Central memory CD8-positive, alpha-beta T cell (primary cell): Measurements from ENCODE around the gene DROSHA.

Experiments
- ATAC-seq: fragments of 150-1000 bp; cut with Tn5 transposase; replicated peaks from 2 replicates; pipeline ENCODE4 v1.10.0; 2022; ENCODE audit warnings: mild to moderate bottlenecking, moderate FRiP score, moderate number of reproducible peaks; ENCODE audit not compliant: poor library complexity, severe bottlenecking; ENCODE audit errors: extremely low read depth
- DNase-seq, 2 donors: peaks; one replicate each; pipeline ENCODE4 v3.0.0; 2021; ENCODE audit warnings: low spot score in 2 of 2
- H3K27ac Mint-ChIP-seq: one replicate; pipeline ENCODE4 v1.8.0; 2022; ENCODE audit warnings: low read depth, mild to moderate bottlenecking, moderate library complexity, mixed read lengths
- H3K27me3 Mint-ChIP-seq: one replicate; pipeline ENCODE4 v1.8.0; 2022; ENCODE audit warnings: mixed read lengths
- H3K36me3 Mint-ChIP-seq: one replicate; pipeline ENCODE4 v1.8.0; 2022; ENCODE audit warnings: mild to moderate bottlenecking, moderate library complexity, mixed read lengths; ENCODE audit not compliant: insufficient read depth
- H3K4me1 Mint-ChIP-seq: one replicate; pipeline ENCODE4 v1.8.0; 2022; ENCODE audit warnings: mixed read lengths
- H3K4me3 Mint-ChIP-seq: one replicate; pipeline ENCODE4 v1.8.0; 2022; ENCODE audit warnings: mild to moderate bottlenecking, moderate library complexity, mixed read lengths
- H3K9me3 Mint-ChIP-seq: one replicate; pipeline ENCODE4 v1.8.0; 2022; ENCODE audit warnings: mixed read lengths

DROSHA gene

DNA sequence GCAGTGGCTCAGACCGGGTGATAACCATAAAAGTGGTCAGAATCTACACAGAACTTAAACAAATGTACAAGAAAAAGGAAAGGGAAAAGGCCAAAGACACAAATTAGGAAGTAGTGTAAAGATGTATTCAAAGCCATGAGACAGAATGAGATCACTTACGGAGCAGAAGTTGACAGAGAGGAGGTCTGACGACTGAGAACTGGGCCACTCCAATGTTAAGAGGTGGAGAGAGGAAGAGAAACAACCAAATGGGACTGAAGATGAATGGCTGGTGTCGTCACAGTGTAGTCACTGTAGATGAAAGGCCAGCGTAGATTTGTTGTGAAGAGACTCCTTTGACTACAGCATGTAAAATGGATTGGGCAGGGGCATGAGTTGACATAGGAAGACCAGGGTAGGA, 114.4 kb downstream of the DROSHA start:
- no peak overlapping the region for H3K4me3 Mint-ChIP-seq
- H3K36me3 Mint-ChIP-seq, result peaks cover 22% of the 10 kb centered on the region
- no peak overlapping the region for H3K27ac Mint-ChIP-seq
- no peaks in the 10 kb centered on the region for H3K9me3 Mint-ChIP-seq
- no peaks in the 10 kb centered on the region for H3K27me3 Mint-ChIP-seq
- ATAC-seq, result no peak
- DNase-seq, result no peak
- H3K4me1 Mint-ChIP-seq, result no peaks in the 10 kb centered on the region

DNA sequence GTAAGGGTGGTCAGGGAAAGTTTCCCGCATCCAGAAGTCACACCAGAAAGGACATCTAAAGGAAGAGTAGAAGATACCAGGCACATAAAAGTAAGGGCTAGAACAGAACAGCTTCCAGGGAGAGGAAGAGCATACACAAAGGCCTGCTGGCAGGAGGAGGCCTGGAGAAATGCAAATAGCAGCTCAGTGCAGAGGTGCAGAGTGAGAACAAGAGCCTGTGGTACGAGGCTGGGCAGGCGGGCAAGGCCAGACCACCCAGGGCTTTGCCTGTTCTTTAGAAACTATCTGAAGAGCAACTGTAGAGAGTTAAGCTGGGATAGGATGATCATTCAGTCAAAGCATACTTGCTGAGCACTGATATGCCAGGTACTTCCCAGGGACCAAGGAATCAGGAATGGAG, 115.3 kb downstream of the DROSHA start:
- Mint-ChIP-seq H3K4me1 (no peaks in the 10 kb centered on the region), H3K9me3 (no peaks in the 10 kb centered on the region), H3K4me3 (no peak overlapping the region)

DNA sequence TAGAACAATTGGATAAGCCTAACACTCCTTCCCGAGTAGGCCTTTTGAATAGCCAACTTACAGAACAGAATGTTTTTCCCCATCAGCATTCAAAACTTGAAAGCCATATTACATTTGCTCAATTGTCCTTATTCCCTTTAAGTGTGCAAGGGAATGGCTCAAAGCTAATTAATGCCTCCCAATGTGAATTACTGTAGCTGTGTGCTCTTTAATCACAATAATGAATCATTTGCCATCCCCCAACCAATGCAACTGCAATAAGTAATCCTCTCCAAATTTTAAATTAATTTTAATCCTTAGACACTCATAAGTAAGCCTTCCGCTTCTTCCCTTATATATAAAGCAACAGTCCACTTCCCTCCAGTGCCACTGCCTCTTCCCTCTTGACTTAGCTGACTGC, 115.9 kb downstream of the DROSHA start:
- H3K36me3 Mint-ChIP-seq, result peaks cover 14% of the 10 kb centered on the region
- ATAC-seq, result no peak
- H3K27ac Mint-ChIP-seq, result no peak overlapping the region
- no peak for DNase-seq
- no peaks in the 10 kb centered on the region for H3K27me3 Mint-ChIP-seq
- H3K9me3 Mint-ChIP-seq, result no peaks in the 10 kb centered on the region
- H3K4me1 Mint-ChIP-seq, result no peaks in the 10 kb centered on the region
- no peak overlapping the region for H3K4me3 Mint-ChIP-seq

More for the DNA sequence above, 115.3 kb downstream of the DROSHA start:
- Mint-ChIP-seq H3K27me3 (no peaks in the 10 kb centered on the region), H3K36me3 (peaks cover 18% of the 10 kb centered on the region), H3K27ac (no peak overlapping the region)
- DNase-seq (no peak), ATAC-seq (no peak)

DNA sequence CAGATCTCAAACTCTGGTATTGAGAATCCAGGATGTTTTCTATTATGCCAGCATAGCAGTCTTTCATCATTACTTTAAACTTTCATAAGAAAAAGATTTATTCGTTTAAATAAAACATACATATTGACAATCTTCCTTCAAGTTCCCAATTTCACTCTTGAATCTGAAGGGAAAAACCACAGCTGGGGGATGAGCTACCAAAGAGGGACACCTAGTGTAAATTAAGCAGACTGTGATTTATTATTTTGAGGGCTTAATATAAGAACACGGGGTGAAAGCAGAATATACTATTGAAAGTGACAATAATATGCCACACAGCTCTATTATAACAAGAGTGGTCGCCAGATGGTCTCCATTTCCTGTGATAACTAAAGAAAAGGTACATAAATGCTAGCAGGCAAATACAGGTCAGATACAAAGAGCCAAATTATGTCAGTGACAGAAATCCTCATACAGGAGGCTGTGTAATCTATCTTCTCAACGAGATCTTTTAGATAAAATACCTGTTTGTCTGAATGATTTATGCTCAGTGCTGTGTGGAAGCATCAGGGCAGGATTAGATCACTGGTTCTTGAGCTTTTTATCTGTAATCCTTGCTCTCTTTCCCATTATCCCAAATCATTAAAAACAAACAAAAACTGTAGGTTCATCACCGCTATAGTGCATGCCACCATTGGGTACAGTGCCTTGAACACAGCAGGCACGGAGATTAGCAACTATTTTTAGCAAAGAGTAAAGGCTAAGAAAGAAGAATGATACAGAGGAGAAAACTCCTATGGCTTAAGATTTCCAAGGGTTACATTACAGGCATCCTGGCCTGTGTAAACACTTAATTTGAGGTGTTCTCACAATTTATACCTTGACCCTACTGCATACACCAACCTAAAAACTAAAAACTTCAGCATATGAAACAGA, 116.6 kb downstream of the DROSHA start:
- H3K27me3 Mint-ChIP-seq, result no peaks in the 10 kb centered on the region
- no peak overlapping the region for H3K4me3 Mint-ChIP-seq
- DNase-seq (no peak), ATAC-seq (no peak)
- H3K36me3 Mint-ChIP-seq, result peaks cover 13% of the 10 kb centered on the region
- H3K4me1 Mint-ChIP-seq, result no peaks in the 10 kb centered on the region
- no peaks in the 10 kb centered on the region for H3K9me3 Mint-ChIP-seq
- H3K27ac Mint-ChIP-seq, result no peak overlapping the region

DNA sequence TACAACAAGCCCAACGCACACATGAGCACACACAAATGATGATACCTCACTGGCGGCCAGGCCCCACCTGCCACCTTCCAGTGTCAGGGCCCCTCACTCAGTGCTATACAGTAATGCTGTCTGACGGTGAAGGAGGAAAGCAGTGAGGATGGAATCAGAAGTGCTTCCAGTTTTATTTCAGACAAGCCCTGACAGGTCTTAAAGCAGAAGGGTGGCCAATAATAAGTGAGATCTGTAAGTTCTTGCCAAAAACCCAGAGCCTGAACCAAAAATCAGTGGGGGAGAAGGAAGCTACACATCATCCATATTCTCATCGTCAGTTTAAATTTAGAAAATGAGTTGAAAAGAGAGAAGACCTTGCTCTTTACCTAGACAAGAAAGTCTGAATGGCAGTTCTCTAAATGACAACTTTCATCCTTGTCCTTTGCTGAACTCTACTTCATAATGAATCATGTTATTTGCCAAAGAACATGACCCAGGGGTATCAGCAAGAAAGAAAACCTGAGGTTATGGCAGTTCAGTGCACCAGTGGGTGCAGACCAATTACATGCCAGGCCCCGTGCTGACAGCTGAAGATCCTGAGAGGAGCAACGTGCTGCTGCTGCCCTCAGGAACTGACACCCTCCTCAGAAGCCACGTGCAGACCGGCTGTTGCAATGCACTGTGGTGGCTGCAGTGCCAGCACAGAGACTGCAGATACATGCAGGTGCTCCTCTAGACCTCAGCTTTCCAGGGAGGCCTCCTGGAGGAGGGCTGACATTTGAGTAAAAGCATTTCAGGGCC, 118.7 kb downstream of the DROSHA start:
- no peaks in the 10 kb centered on the region for H3K27me3 Mint-ChIP-seq
- DNase-seq (no peak), ATAC-seq (no peak)
- H3K4me1 Mint-ChIP-seq, result no peaks in the 10 kb centered on the region
- H3K36me3 Mint-ChIP-seq, result peaks cover 25% of the 10 kb centered on the region
- H3K4me3 Mint-ChIP-seq, result no peak overlapping the region
- no peaks in the 10 kb centered on the region for H3K9me3 Mint-ChIP-seq
- no peak overlapping the region for H3K27ac Mint-ChIP-seq

DNA sequence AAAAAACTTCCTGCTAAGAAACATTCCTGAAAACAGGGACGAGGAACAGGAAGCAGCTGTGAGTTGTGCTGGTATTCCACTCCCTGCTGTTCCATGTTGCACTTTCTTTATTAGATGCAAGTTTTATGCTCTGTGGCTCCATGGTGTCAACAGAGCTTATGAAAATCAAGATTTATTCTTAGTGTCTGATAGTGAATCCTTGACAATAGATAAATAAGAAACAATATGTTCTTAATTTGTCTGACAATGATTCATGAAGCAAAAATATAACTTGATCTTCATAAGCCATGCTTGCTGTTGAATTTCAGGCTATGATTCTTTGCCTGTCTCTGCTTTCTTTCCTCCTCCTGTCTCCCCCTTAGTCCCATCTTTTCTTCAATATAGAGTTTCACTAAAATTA, 119.6 kb downstream of the DROSHA start:
- DNase-seq (no peak), ATAC-seq (no peak)
- Mint-ChIP-seq H3K27me3 (no peaks in the 10 kb centered on the region), H3K36me3 (peaks cover 30% of the 10 kb centered on the region), H3K4me1 (no peaks in the 10 kb centered on the region), H3K27ac (no peak overlapping the region), H3K4me3 (no peak overlapping the region), H3K9me3 (no peaks in the 10 kb centered on the region)

DNA sequence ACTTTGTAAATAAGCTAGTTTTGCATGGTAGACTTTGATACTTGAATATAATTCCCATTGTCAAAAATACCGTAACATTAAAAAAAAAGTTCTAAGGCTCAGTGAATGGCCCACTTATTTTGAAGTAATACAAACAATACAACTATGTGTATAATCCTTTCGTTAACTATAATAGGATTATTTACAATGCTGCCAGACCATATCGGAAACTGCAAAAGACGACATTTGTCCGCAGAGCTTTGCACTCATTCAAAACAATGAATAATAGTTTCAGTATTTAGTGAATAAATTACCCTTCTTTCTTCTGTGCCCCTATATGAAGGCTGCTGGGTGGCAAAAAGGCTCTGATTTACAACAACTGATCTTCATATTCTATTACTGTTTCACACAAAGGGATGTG, 121.8 kb downstream of the DROSHA start:
- Mint-ChIP-seq H3K27ac (no peak overlapping the region), H3K4me1 (no peaks in the 10 kb centered on the region), H3K27me3 (no peaks in the 10 kb centered on the region), H3K36me3 (peaks cover 36% of the 10 kb centered on the region), H3K9me3 (no peaks in the 10 kb centered on the region), H3K4me3 (no peak overlapping the region)
- no peak for DNase-seq
- no peak for ATAC-seq

DNA sequence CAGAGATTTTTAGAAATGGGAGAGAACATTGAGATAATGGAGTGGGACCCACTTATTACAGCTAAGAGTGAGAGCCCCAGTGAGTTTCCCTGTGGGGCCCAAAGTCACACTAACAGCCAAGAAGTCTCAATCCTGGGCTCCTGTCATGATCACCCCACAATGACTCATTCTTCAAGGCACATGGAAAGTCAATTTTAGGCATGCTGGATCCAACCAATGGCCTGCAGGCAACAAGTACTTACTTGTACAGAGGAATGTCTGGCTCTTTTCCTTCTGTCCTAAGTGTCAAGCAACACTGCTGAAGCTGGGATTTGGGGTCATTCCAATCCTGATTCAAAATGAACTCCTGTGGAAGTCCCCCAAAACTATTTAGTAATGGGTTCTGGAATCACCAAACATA, 123.1 kb downstream of the DROSHA start:
- Mint-ChIP-seq H3K36me3 (peaks cover 42% of the 10 kb centered on the region), H3K27me3 (no peaks in the 10 kb centered on the region), H3K9me3 (no peaks in the 10 kb centered on the region), H3K4me3 (no peak overlapping the region), H3K27ac (no peak overlapping the region), H3K4me1 (no peaks in the 10 kb centered on the region)
- no peak for DNase-seq
- ATAC-seq, result no peak

DNA sequence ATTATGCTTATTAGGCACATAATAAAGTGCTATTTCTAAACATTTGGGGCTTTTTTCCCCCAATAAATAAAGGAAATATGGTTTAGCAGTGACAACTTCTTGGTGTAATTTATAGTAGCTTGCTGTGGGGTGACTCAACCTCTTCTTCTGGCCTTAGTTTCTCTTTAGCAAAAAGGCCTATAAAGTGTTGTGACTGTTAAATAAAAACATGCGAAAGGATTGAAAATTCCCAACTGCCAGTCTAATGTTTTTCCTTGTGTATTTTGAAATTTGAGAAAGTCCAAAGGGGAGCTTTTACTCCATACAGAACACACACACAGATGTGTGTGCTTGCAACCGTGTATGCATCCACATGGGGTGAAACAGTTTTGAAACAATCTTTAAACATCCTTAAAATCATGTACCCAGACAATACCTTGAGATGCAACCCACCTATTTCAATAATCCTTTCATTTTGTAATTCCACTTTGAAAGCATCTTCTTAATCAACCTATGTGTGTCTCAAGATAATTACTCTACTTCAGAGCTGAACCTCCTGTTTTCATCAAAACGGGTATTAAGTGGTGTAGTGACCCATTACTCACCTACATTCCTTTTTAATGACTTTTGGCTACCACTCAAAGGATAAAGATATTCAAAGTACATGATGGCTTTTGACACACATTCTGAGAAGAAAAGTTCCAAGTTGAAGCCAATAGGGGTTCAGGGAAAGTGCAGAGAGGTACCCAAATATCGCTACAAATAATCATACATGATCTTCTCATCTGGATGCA, 123.8 kb downstream of the DROSHA start:
- no peaks in the 10 kb centered on the region for H3K27me3 Mint-ChIP-seq
- H3K4me1 Mint-ChIP-seq, result no peaks in the 10 kb centered on the region
- H3K4me3 Mint-ChIP-seq, result no peak overlapping the region
- peaks cover 44% of the 10 kb centered on the region for H3K36me3 Mint-ChIP-seq
- ATAC-seq (no peak), DNase-seq (no peak)
- no peak overlapping the region for H3K27ac Mint-ChIP-seq
- H3K9me3 Mint-ChIP-seq, result no peaks in the 10 kb centered on the region

DNA sequence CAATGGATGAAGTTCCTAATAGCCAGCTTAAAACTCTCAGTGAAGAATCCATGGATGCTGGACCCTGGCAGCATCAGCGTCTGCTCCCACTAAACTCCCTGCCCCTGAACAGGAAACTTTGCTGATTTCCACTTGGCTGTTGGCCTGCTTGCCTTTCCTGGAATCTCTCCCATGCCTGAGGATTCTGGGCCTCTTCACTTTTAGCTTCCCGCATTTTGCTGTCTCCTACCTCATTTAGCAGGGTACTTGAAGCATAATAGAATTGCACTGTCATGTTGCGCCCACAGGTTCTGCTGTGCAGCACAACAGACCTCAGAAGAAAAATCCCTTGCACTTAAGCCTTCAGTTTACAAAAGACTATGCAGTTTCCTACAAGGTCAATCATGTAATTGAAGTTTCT, 127.6 kb downstream of the DROSHA start:
- no peaks in the 10 kb centered on the region for H3K27me3 Mint-ChIP-seq
- H3K9me3 Mint-ChIP-seq, result no peaks in the 10 kb centered on the region
- H3K36me3 Mint-ChIP-seq, result peaks cover 36% of the 10 kb centered on the region
- no peaks in the 10 kb centered on the region for H3K4me1 Mint-ChIP-seq
- ATAC-seq (no peak), DNase-seq (no peak)
- no peak overlapping the region for H3K4me3 Mint-ChIP-seq
- no peak overlapping the region for H3K27ac Mint-ChIP-seq

DNA sequence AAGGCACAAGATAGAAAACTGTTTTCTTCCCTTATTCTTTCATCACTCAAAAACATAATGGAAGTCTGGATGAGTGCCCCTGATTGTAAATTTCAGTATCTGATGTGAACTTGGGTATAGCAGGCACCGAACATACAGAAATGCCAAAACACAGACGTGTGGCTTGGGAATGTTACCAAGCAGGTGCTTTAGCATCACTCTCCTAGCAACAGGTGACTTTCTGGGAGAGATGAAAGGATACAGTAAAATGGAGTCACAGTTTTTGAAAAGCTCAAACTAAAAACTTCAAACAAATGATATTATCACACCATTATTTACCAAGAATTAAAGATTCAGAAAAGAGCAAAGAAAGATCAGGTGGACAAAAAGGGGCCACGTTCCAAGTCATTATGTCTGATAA, 130.2 kb downstream of the DROSHA start:
- Mint-ChIP-seq H3K27me3 (no peaks in the 10 kb centered on the region), H3K27ac (no peak overlapping the region), H3K4me1 (no peaks in the 10 kb centered on the region), H3K9me3 (no peaks in the 10 kb centered on the region), H3K4me3 (no peak overlapping the region), H3K36me3 (peaks cover 19% of the 10 kb centered on the region)
- DNase-seq, result no peak
- ATAC-seq, result no peak

DNA sequence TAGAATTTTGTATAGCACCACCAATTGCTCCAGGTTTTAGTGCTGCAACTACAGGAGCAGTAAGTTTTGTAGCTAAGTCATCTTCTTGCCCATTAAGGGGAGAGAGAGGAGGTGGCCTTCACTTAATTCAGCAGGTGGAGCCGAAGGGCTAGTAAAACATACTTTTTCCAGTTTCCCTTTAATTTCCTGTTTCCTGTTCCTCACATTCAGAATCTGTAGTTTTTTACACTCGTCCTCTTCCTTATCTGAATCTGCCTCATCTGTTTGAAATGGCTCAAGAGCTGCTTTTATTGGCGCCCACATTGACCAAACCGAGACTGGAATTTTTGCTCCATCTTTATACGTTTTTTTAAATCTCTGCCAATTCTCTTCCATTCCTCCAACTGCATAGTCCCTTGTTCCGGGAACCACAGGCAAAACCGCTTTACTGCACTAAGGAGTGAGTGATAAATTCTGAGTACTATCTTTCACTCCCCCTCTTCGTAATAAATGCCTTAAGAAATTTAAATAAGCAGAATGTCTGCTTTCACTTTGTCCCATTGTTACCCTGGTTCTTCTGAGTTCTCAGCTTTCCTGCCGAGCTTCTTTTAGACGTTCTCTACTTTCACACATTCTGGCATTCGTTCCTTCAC, 133.9 kb downstream of the DROSHA start:
- no peaks in the 10 kb centered on the region for H3K9me3 Mint-ChIP-seq
- no peak overlapping the region for H3K4me3 Mint-ChIP-seq
- H3K27me3 Mint-ChIP-seq, result no peaks in the 10 kb centered on the region
- DNase-seq (no peak), ATAC-seq (no peak)
- H3K4me1 Mint-ChIP-seq, result no peaks in the 10 kb centered on the region
- H3K27ac Mint-ChIP-seq, result no peak overlapping the region
- peaks cover 3% of the 10 kb centered on the region for H3K36me3 Mint-ChIP-seq
